Thoracic aorta endothelial cell (primary cell): ENCODE results near the gene KLRC3. TPM values are rescaled to one million over a fixed set of nuclear protein-coding genes. Genes with fewer than 3 reads are reported as not detected.

Source experiments
- total RNA-seq: library from RNA; depleted of rRNA; stranded (reverse); fragments of >200 nt; gene quantifications from 2 replicates; pipeline ENCODE4 v1.2.3, GENCODE V29; 2012

KLRC3 gene
- total RNA-seq = 0.13 TPM in 1 of 2 replicates, not detected in the other

GRCh38 chr12:10420334-10420733 lies at the start of gene KLRC3:
TSS of gene KLRC3 (minus strand) at chr12:10420595. CDS start at chr12:10420550, 45 bp downstream.

GRCh38 chr12:10453156-10453555 lies 32.8 kb upstream of the KLRC3 start, which contains the start of gene KLRC1:
TSS of gene KLRC1 (minus strand) at chr12:10453377. CDS start at chr12:10451156, 2,221 bp downstream.

GRCh38 chr12:10435816-10436215 lies 15.4 kb upstream of the KLRC3 start, which contains the start of gene KLRC2:
TSS of gene KLRC2 (minus strand) at chr12:10436010. CDS start at chr12:10435986, 24 bp downstream.

GRCh38 chr12:10409392-10409791 lies 11.0 kb downstream of the KLRC3 start, which contains the start of gene KLRC4:
TSS of gene KLRC4 (minus strand) at chr12:10409757. CDS start at chr12:10409575, 182 bp downstream.

GRCh38 chr12:10389904-10390303 lies 30.5 kb downstream of the KLRC3 start, which contains the start of gene KLRK1:
TSS of gene KLRK1 (minus strand) at chr12:10390041. CDS start at chr12:10388810, 1,231 bp downstream.

Other genes with a start within 250 kb of the KLRC3 start
- not detected in 2 replicates for gene OLR1, start 248.5 kb downstream of the KLRC3 start, total RNA-seq
- gene TMEM52B, start 241.6 kb downstream of the KLRC3 start, total RNA-seq = not detected in 2 replicates
- gene GABARAPL1, start 207.7 kb downstream of the KLRC3 start, total RNA-seq = 34.5 and 43.0 TPM in 2 replicates
- gene KLRD1, start 112.7 kb downstream of the KLRC3 start, total RNA-seq = 0.07 and 0.27 TPM in 2 replicates
- gene KLRK1, start 30.6 kb downstream of the KLRC3 start, total RNA-seq = not detected in 2 replicates
- gene KLRC4, start 10.8 kb downstream of the KLRC3 start, total RNA-seq = not detected in 2 replicates
- gene KLRC2, start 15.4 kb upstream of the KLRC3 start, total RNA-seq = not detected in 2 replicates
- gene KLRC1, start 32.8 kb upstream of the KLRC3 start, total RNA-seq = not detected in 2 replicates
- 1.5 and 1.7 TPM in 2 replicates for gene EIF2S3B, start 85.3 kb upstream of the KLRC3 start, total RNA-seq
- gene MAGOHB, start 193.0 kb upstream of the KLRC3 start, total RNA-seq = 31.6 and 36.4 TPM in 2 replicates